ENCODE results near the gene ELMO1.

DNA sequence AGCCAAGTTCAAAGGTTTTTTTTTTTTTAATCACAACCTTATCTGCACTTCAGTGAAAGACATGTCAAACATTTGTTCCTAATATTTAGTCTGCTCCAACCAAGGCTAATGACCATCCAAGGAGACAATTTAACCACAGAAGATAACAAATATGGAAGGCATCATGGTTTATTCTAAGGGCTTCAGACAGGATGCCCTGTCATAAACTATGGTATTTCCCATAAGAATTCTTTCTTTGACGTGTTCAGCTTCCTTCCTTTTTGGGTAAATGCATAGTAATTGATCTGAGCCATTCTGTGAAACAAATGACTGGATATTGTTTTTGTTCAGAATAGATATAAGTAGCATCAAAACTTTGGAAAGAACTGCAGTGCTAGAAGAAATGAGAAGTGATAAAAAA lies 397.9 kb downstream of the ELMO1 start:
- TF ChIP-seq, protein P1, sequence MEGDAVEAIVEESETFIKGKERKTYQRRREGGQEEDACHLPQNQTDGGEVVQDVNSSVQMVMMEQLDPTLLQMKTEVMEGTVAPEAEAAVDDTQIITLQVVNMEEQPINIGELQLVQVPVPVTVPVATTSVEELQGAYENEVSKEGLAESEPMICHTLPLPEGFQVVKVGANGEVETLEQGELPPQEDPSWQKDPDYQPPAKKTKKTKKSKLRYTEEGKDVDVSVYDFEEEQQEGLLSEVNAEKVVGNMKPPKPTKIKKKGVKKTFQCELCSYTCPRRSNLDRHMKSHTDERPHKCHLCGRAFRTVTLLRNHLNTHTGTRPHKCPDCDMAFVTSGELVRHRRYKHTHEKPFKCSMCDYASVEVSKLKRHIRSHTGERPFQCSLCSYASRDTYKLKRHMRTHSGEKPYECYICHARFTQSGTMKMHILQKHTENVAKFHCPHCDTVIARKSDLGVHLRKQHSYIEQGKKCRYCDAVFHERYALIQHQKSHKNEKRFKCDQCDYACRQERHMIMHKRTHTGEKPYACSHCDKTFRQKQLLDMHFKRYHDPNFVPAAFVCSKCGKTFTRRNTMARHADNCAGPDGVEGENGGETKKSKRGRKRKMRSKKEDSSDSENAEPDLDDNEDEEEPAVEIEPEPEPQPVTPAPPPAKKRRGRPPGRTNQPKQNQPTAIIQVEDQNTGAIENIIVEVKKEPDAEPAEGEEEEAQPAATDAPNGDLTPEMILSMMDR (IDR thresholded peaks at IDR 0.05) = no peak
- TF ChIP-seq POLR2A (IDR thresholded peaks at IDR 0.05) = no peak

All from adrenal gland (tissue), 5 donors.